ENCODE measurements around the gene AVL9. TPM values are rescaled to one million over a fixed set of nuclear protein-coding genes. Genes with fewer than 3 reads are reported as not detected.

AVL9 gene
- polyA plus RNA-seq, 1 of the 3 experiments (the other 2 are of a cell fraction): 8.9 TPM

DNA sequence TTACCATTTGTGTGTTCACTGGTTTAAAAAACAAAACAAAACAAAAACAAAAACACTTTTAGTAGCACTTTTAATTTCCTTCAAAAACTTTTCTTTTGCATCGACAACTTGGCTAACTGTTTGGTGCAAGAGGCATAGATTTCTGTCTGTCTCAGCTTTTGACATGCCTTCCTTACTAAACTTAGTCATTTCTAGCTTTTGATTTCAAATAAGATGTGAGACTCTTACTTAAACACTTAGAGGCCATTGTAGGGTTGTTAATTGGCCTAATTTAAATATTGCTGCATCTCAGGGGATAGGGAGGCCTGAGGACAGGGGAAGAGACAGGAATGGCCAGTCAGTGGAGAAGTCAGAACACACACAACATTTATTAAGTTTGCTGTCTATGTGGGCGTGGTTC, 66.3 kb downstream of the AVL9 start:
- H3K27ac ChIP-seq (ENCODE audit: low read depth in 2 of 2, low read length in 1 of 2): no peak overlapping the region
- TF ChIP-seq FOXM1 (IDR thresholded peaks at IDR 0.05; ENCODE audit: low read depth): no peak
- TF ChIP-seq CHD2 (IDR thresholded peaks at IDR 0.05; ENCODE audit: low read length, partially characterized antibody): no peak
- TF ChIP-seq, protein P1, sequence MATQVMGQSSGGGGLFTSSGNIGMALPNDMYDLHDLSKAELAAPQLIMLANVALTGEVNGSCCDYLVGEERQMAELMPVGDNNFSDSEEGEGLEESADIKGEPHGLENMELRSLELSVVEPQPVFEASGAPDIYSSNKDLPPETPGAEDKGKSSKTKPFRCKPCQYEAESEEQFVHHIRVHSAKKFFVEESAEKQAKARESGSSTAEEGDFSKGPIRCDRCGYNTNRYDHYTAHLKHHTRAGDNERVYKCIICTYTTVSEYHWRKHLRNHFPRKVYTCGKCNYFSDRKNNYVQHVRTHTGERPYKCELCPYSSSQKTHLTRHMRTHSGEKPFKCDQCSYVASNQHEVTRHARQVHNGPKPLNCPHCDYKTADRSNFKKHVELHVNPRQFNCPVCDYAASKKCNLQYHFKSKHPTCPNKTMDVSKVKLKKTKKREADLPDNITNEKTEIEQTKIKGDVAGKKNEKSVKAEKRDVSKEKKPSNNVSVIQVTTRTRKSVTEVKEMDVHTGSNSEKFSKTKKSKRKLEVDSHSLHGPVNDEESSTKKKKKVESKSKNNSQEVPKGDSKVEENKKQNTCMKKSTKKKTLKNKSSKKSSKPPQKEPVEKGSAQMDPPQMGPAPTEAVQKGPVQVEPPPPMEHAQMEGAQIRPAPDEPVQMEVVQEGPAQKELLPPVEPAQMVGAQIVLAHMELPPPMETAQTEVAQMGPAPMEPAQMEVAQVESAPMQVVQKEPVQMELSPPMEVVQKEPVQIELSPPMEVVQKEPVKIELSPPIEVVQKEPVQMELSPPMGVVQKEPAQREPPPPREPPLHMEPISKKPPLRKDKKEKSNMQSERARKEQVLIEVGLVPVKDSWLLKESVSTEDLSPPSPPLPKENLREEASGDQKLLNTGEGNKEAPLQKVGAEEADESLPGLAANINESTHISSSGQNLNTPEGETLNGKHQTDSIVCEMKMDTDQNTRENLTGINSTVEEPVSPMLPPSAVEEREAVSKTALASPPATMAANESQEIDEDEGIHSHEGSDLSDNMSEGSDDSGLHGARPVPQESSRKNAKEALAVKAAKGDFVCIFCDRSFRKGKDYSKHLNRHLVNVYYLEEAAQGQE (IDR thresholded peaks at IDR 0.05; ENCODE audit: low read depth, low read length): no peak
- no peak for TF ChIP-seq NFIC (IDR thresholded peaks at IDR 0.05; ENCODE audit: borderline replicate concordance)
- TF ChIP-seq SIN3A (IDR thresholded peaks at IDR 0.05; ENCODE audit: borderline replicate concordance, low read depth, low read length): no peak
- TF ChIP-seq TEAD4 (IDR thresholded peaks at IDR 0.05; ENCODE audit: borderline replicate concordance, insufficient read depth): no peak
- TF ChIP-seq FOSL2 (IDR thresholded peaks at IDR 0.05; ENCODE audit: borderline replicate concordance, low read depth): no peak
- no peak for TF ChIP-seq IRF3 (IDR thresholded peaks at IDR 0.05; ENCODE audit: low read depth, low read length)
- TF ChIP-seq TAF1 (IDR thresholded peaks at IDR 0.05; ENCODE audit: borderline replicate concordance, low read depth, low read length): no peak
- TF ChIP-seq USF2 (IDR thresholded peaks at IDR 0.05; ENCODE audit: borderline replicate concordance, low read depth, low read length): no peak
- no peak for TF ChIP-seq RAD21 (IDR thresholded peaks at IDR 0.05; ENCODE audit: low read length)
- TF ChIP-seq ELF1 (IDR thresholded peaks at IDR 0.05): no peak
- TF ChIP-seq TCF12 (IDR thresholded peaks at IDR 0.05): no peak
- no peak for TF ChIP-seq ZBTB33 (IDR thresholded peaks at IDR 0.05; ENCODE audit: borderline replicate concordance, low read depth)
- no peak overlapping the region for H3K9ac ChIP-seq
- H3K79me2 ChIP-seq (ENCODE audit: insufficient read depth): peaks cover 12% of the 10 kb centered on the region; the same call in 1 of the 2 replicates
- no peaks in the 10 kb centered on the region for H3K27me3 ChIP-seq (ENCODE audit: insufficient read depth)
- 95% methylated on average over 2 of the region's 2 CpGs for WGBS (ENCODE audit: low lambda C conversion rate)
- H2AFZ ChIP-seq (ENCODE audit: low read depth): no peak overlapping the region
- no peaks in the 10 kb centered on the region for H3F3A ChIP-seq (replicated peaks; ENCODE audit: insufficient read depth)
- POLR2A ChIA-PET: no interaction called here
- H3K4me1 ChIP-seq (ENCODE audit: control insufficient read depth in 1 of 2, insufficient read depth in 2 of 2, low read depth in 1 of 2, low read length in 1 of 2): no peaks in the 10 kb centered on the region
- no peak for DNase-seq
- H3K9me2 ChIP-seq: no peaks in the 10 kb centered on the region
- no peak overlapping the region for H3K4me3 ChIP-seq (ENCODE audit: low read depth in 2 of 2, low read length in 1 of 2)
- H3K36me3 ChIP-seq (replicated peaks in 1 of 2; ENCODE audit: control insufficient read depth in 1 of 2, insufficient read depth in 2 of 2, low read length in 1 of 2): peaks cover 49 to 64% of the 10 kb centered on the region in 2 experiments
- H3K9me3 ChIP-seq: no peaks in the 10 kb centered on the region
- H3K4me2 ChIP-seq: no peak overlapping the region
- CTCF ChIA-PET: no interaction called here
- no peaks in the 10 kb centered on the region for H4K20me1 ChIP-seq (ENCODE audit: insufficient read depth)
